NCI-H128 (cell line): ENCODE results near the gene GHRHR.

ENCODE experiments used
- DNase-seq: peaks from one replicate; lab custom pipeline; 2025; ENCODE audit not compliant: unreplicated experiment; lab: John Stamatoyannopoulos, UW

Gene GHRHR

GRCh38 chr7:30968294-30968693 lies 4.5 kb downstream of the GHRHR start:
- no peak for DNase-seq

GRCh38 chr7:30968747-30969603 lies 5.2 kb downstream of the GHRHR start:
- DNase-seq = no peak

GRCh38 chr7:30969604-30969970 lies 5.8 kb downstream of the GHRHR start:
- DNase-seq = no peak

- DNase-seq = no peak
Observed at GRCh38 chr7:30970074-30970473, 6.3 kb downstream of the GHRHR start.

GRCh38 chr7:30970594-30971094 lies 6.9 kb downstream of the GHRHR start:
- DNase-seq = no peak

GRCh38 chr7:30971440-30971839 lies 7.7 kb downstream of the GHRHR start:
- no peak for DNase-seq

- DNase-seq = no peak
Observed at GRCh38 chr7:30971840-30972563, 8.2 kb downstream of the GHRHR start.

- DNase-seq = no peak
Observed at GRCh38 chr7:30973292-30973691, 9.5 kb downstream of the GHRHR start.

GRCh38 chr7:30973791-30974604 lies 10.2 kb downstream of the GHRHR start:
- DNase-seq = no peak

GRCh38 chr7:30974605-30975255 lies 11.0 kb downstream of the GHRHR start:
- DNase-seq = no peak

- DNase-seq = no peak
Observed at GRCh38 chr7:30975256-30975899, 11.6 kb downstream of the GHRHR start.

GRCh38 chr7:30976381-30976780 lies 12.6 kb downstream of the GHRHR start:
- DNase-seq = no peak

- no peak for DNase-seq
Observed at GRCh38 chr7:30977222-30977621, 13.5 kb downstream of the GHRHR start.

- no peak for DNase-seq
Observed at GRCh38 chr7:30977896-30978564, 14.3 kb downstream of the GHRHR start.

GRCh38 chr7:30979027-30979426 lies 15.3 kb downstream of the GHRHR start:
- DNase-seq = no peak

- no peak for DNase-seq
Observed at GRCh38 chr7:30980194-30980593, 16.4 kb downstream of the GHRHR start.

- no peak for DNase-seq
Observed at GRCh38 chr7:30980751-30981150, 17.0 kb downstream of the GHRHR start.

- peak; percentile 59 for DNase-seq
Observed at GRCh38 chr7:30983042-30983913, 19.5 kb downstream of the GHRHR start.

GRCh38 chr7:30983914-30984247 lies 20.1 kb downstream of the GHRHR start:
- no peak for DNase-seq
